GM12878 (cell line): ENCODE data around the gene PTPN21. TPM values are rescaled to one million over a fixed set of nuclear protein-coding genes. Genes with fewer than 3 reads are reported as not detected.

Source experiments
- ATAC-seq: fragments of 200-7000 bp; cut with Tn5 transposase; 3 replicates; pipeline ENCODE4 v1.9.1; 2020; ENCODE audit warnings: mild to moderate bottlenecking, moderate library complexity
- BruUV-seq: library from RNA; stranded (reverse); fragments of 400-500 nt; replicated peaks from 2 replicates; lab custom pipeline; 2021; lab: Mats Ljungman, UMichigan
- CTCF ChIA-PET: fragments of 300-600 bp; sonication (Branson Sonifier 250); formaldehyde crosslinking; extraction: SDS; loops from one replicate; lab custom pipeline; 2021; ENCODE audit warnings: inconsistent platforms; lab: Yijun Ruan, JAX
- POLR2A ChIA-PET: fragments of 350-600 bp; formaldehyde crosslinking; extraction: SDS; loops from one replicate; lab custom pipeline; 2021; ENCODE audit warnings: inconsistent platforms; lab: Charles Lee
- RAD21 ChIA-PET: fragments of 300-600 bp; sonication (Branson Sonifier 250); formaldehyde crosslinking; loops from one replicate; lab custom pipeline; 2023; ENCODE audit warnings: antibody characterized with exemption; ENCODE audit not compliant: unreplicated experiment; lab: Charles Lee
- SMC1A ChIA-PET: fragments of 300-600 bp; sonication (Branson Sonifier 250); formaldehyde crosslinking; loops from one replicate; lab custom pipeline; 2023; ENCODE audit not compliant: unreplicated experiment, uncharacterized antibody; lab: Charles Lee
- DNase-seq: peaks from one replicate; pipeline ENCODE4 v3.0.0-alpha.2; 2011; ENCODE audit warnings: low read depth, low spot score
- FAIRE-seq: peaks from 3 replicates; lab custom pipeline; 2011; peaks lifted over from hg19 to GRCh38; lab: Jason Lieb, UNC
- H2AFZ ChIP-seq: 2 replicates; pipeline ENCODE4 v1.6.0; 2011; ENCODE audit warnings: low read depth, low read length, control low read depth; ENCODE audit not compliant: control insufficient read depth
- H3K27ac ChIP-seq: 2 replicates; pipeline ENCODE4 v1.5.1; 2011; ENCODE audit warnings: control low read depth; ENCODE audit not compliant: control insufficient read depth, insufficient read depth
- H3K27me3 ChIP-seq, 2 experiments: replicated peaks in 1 of 2; 2 replicates each; pipeline versions ENCODE4 v1.6.0 to v1.6.1; 2011; ENCODE audit warnings: low read length in 1 of 2; ENCODE audit not compliant: control insufficient read depth in 2 of 2, insufficient read depth in 2 of 2
- H3K36me3 ChIP-seq, 2 experiments: 2 replicates each; pipeline ENCODE4 v1.5.1; 2011; ENCODE audit warnings: low read length in 1 of 2; ENCODE audit not compliant: control insufficient read depth in 2 of 2, insufficient read depth in 2 of 2
- H3K4me1 ChIP-seq: 2 replicates; pipeline ENCODE4 v1.6.1; 2011; ENCODE audit warnings: mild to moderate bottlenecking, low read length, moderate library complexity, mixed read lengths; ENCODE audit not compliant: control insufficient read depth, insufficient read depth
- H3K4me2 ChIP-seq: 2 replicates; pipeline ENCODE4 v1.6.0; 2011; ENCODE audit warnings: control low read depth; ENCODE audit not compliant: control insufficient read depth, insufficient read depth
- H3K4me3 ChIP-seq: fragments of 200-600 bp; sonication (generic); 2 replicates; pipeline ENCODE4 v1.5.1; 2016
- H3K79me2 ChIP-seq: 2 replicates; pipeline ENCODE4 v1.6.0; 2011; ENCODE audit warnings: low read length; ENCODE audit not compliant: control insufficient read depth, insufficient read depth
- H3K9ac ChIP-seq: 2 replicates; pipeline ENCODE4 v1.8.0; 2011; ENCODE audit warnings: low read length, control low read depth, mixed read lengths; ENCODE audit not compliant: control insufficient read depth, insufficient read depth
- H3K9me3 ChIP-seq: replicated peaks from 3 replicates; pipeline ENCODE4 v1.5.1; 2011; ENCODE audit warnings: mild to moderate bottlenecking, low read length; ENCODE audit not compliant: control insufficient read depth, insufficient read depth
- H4K20me1 ChIP-seq: 2 replicates; pipeline ENCODE4 v1.6.0; 2011; ENCODE audit not compliant: control insufficient read depth, insufficient read depth
- FOXM1 ChIP-seq: IDR thresholded peaks from 2 replicates; pipeline ENCODE4 v1.6.1; 2012; ENCODE audit warnings: low read depth, mild to moderate bottlenecking, inconsistent platforms, low read length, moderate library complexity
- KDM1A ChIP-seq: fragments of 200-600 bp; sonication (generic); IDR thresholded peaks from 2 replicates; pipeline ENCODE4 v1.6.1; 2016; ENCODE audit warnings: borderline replicate concordance
- MEF2A ChIP-seq: IDR thresholded peaks from 2 replicates; pipeline ENCODE4 v1.6.1; 2011; ENCODE audit warnings: low read depth, mild to moderate bottlenecking, low read length, moderate library complexity; ENCODE audit not compliant: insufficient read depth
- MEF2B ChIP-seq: fragments of 450-650 bp; IDR thresholded peaks from 2 replicates; pipeline ENCODE4 v1.6.1; 2018; ENCODE audit warnings: mild to moderate bottlenecking, moderate library complexity; ENCODE audit not compliant: partially characterized antibody, poor library complexity, severe bottlenecking
- NR2F1 ChIP-seq: fragments of 450-650 bp; conservative IDR thresholded peaks from 2 replicates; pipeline ENCODE4 v1.6.1; 2017; ENCODE audit warnings: mild to moderate bottlenecking
- RCOR1 ChIP-seq: conservative IDR thresholded peaks from 2 replicates; pipeline ENCODE4 v1.6.1; 2012; ENCODE audit warnings: low read depth, low read length, improper control_type of control experiment
- WGBS: methylation state at CpG from one replicate; pipeline ENCODE4 v1.1.6; 2016; ENCODE audit warnings: low lambda C conversion rate; ENCODE audit not compliant: insufficient replicate concordance, insufficient coverage; ENCODE audit errors: missing lambda C conversion rate; 5-methylcytosine and 5-hydroxymethylcytosine counted together
- in situ Hi-C: fragments of 300-500 bp; cut with MboI; formaldehyde crosslinking; loops from 9 replicates; pipeline ENCODE4 v1.14.3; 2018; ENCODE audit warnings: mixed read lengths
- intact Hi-C: fragments of 100-400 bp; cut with micrococcal nuclease; formaldehyde crosslinking; loops from one replicate; pipeline ENCODE4 v1.14.2; 2022; ENCODE audit not compliant: unreplicated experiment
- polyA plus RNA-seq, 11 experiments: library from polyadenylated mRNA; depleted of rRNA in 4 of 11; unstranded in 6 of 11; stranded (reverse) in 5 of 11; fragments of >200 nt; fragmentation: Nextera tagmentation in 4 of 11; fragmentation: Illumina TruSeq in 1 of 11; extraction: Ambion mirVana in 4 of 11; extraction: Trizol in 1 of 11; gene quantifications; 1 replicate in 1 of 11; 2 replicates in 10 of 11; pipeline versions ENCODE4 v1.2.1 to v1.2.3, GENCODE V29; 2011 to 2016; ENCODE audit warnings: inconsistent platforms in 2 of 11, missing spikeins in 2 of 11, low read depth in 1 of 11
- total RNA-seq, 4 experiments: library from RNA; depleted of rRNA in 3 of 4; stranded (reverse); fragments of >200 nt in 3 of 4; fragmentation: Illumina TruSeq in 1 of 4; extraction: Trizol in 1 of 4; gene quantifications; 2 replicates each; pipeline versions ENCODE4 v1.2.1 to v1.2.3, GENCODE V29; 2013 to 2021
- TF ChIP-seq, protein P1 (sequence below): fragments of 450-650 bp; IDR thresholded peaks from 2 replicates; pipeline ENCODE4 v1.6.1; 2017; ENCODE audit warnings: antibody characterized with exemption, mild to moderate bottlenecking, moderate library complexity
- TF ChIP-seq, protein P2 (sequence below): IDR thresholded peaks from 2 replicates; pipeline ENCODE4 v1.6.1; 2012; ENCODE audit warnings: low read depth, low read length, improper control_type of control experiment
- TF ChIP-seq, protein P3 (sequence below): IDR thresholded peaks from 2 replicates; pipeline ENCODE4 v1.6.1; 2011; ENCODE audit warnings: low read depth, low read length, improper control_type of control experiment, borderline replicate concordance

Gene PTPN21
- total and polyA plus RNA-seq, 10 of the 15 experiments (the other 5 are each of a cell fraction or from before 2014, with no cell fraction given) = 0.01 to 0.23 (median 0.04) TPM; not detected in 3

DNA sequence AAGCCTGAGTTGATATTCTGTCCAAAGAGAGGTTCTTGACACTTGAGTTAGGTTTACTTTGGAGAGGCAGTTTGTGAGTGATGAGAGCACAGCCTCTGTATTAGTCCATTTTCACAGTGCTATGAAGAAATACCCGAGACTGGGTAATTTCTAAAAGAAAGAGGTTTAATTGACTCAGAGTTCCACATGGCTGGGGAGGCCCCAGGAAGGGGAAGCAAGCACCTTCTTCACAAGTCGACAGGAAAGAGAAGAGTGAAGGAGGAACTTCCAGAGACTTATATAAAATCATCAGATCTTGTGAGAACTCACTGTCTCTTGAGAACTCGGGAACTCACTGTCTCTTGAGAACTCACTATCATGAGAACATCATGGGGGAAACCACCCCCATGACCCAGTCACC lies 13.4 kb upstream of the PTPN21 start (continued):
- TF ChIP-seq, protein P1, sequence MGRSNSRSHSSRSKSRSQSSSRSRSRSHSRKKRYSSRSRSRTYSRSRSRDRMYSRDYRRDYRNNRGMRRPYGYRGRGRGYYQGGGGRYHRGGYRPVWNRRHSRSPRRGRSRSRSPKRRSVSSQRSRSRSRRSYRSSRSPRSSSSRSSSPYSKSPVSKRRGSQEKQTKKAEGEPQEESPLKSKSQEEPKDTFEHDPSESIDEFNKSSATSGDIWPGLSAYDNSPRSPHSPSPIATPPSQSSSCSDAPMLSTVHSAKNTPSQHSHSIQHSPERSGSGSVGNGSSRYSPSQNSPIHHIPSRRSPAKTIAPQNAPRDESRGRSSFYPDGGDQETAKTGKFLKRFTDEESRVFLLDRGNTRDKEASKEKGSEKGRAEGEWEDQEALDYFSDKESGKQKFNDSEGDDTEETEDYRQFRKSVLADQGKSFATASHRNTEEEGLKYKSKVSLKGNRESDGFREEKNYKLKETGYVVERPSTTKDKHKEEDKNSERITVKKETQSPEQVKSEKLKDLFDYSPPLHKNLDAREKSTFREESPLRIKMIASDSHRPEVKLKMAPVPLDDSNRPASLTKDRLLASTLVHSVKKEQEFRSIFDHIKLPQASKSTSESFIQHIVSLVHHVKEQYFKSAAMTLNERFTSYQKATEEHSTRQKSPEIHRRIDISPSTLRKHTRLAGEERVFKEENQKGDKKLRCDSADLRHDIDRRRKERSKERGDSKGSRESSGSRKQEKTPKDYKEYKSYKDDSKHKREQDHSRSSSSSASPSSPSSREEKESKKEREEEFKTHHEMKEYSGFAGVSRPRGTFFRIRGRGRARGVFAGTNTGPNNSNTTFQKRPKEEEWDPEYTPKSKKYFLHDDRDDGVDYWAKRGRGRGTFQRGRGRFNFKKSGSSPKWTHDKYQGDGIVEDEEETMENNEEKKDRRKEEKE = no peak
- TF ChIP-seq NR2F1 = no peak

DNA sequence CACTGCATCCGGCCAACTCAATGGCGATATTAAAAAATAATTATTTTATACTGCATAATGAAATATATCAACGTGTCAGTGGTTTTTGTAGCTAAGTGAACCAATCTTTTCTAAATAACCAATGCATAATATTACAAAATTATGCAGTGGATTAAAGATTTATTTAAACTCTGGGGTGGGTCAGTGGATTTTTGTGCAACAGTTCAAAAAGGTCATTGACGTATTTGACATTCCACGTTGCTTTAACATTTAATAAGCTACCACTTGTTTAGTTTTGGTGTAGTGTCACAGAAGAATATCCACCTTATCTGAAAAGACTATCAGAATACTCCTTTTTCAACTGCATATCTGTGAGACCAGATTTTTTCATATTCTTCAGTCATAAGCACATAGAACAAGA lies 10.6 kb upstream of the PTPN21 start:
- Histone ChIP-seq H3K4me2 (no peak overlapping the region), H3K36me3 (peaks cover 0 to 5% of the 10 kb centered on the region in 2 experiments; a peak in 3 of 4 replicates), H3K4me1 (no peaks in the 10 kb centered on the region), H3K4me3 (no peak overlapping the region), H3K9ac (no peak overlapping the region), H3K9me3 (peaks cover 6% of the 10 kb centered on the region), H3K79me2 (peaks cover 17% of the 10 kb centered on the region), H3K27me3 (no peaks in the 10 kb centered on the region), H3K27ac (no peak overlapping the region), H2AFZ (no peak overlapping the region), H4K20me1 (no peaks in the 10 kb centered on the region)
- in situ Hi-C loops = no loop called here
- FAIRE-seq (no peak), DNase-seq (no peak), ATAC-seq (no peak)
- TF ChIP-seq MEF2B (no peak), KDM1A (no peak), MEF2A (no peak), RCOR1 (no peak), FOXM1 (no peak)
- TF ChIP-seq, protein P2, sequence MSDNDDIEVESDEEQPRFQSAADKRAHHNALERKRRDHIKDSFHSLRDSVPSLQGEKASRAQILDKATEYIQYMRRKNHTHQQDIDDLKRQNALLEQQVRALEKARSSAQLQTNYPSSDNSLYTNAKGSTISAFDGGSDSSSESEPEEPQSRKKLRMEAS = no peak
- TF ChIP-seq, protein P3, sequence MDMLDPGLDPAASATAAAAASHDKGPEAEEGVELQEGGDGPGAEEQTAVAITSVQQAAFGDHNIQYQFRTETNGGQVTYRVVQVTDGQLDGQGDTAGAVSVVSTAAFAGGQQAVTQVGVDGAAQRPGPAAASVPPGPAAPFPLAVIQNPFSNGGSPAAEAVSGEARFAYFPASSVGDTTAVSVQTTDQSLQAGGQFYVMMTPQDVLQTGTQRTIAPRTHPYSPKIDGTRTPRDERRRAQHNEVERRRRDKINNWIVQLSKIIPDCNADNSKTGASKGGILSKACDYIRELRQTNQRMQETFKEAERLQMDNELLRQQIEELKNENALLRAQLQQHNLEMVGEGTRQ = no peak
- CTCF ChIA-PET = interaction anchor here (1.4 kb wide), 1 partner anchor 74 kb away, joined by 4 read pairs; no protein-coding TSS in a partner anchor
- BruUV-seq = no TSS peak
- POLR2A ChIA-PET = no interaction called here
- RAD21 ChIA-PET = no interaction called here
- intact Hi-C loops = no loop called here
- WGBS = over 99% methylated on average over 5 of the region's 5 CpGs
- SMC1A ChIA-PET = interaction anchor here (1.4 to 1.6 kb wide), 3 partner anchors 29 to 99 kb away, joined by 4 to 7 read pairs (median 4); no protein-coding TSS in a partner anchor
